H1 (cell line): ENCODE measurements around the gene SPSB2. TPM values are rescaled to one million over a fixed set of nuclear protein-coding genes. Genes with fewer than 3 reads are reported as not detected.

ENCODE experiments used
- CTCF ChIA-PET: fragments of 300-600 bp; sonication (Branson Sonifier 250); formaldehyde crosslinking; loops from one replicate; lab custom pipeline; 2021; ENCODE audit not compliant: partially characterized antibody; lab: Charles Lee
- POLR2A ChIA-PET: fragments of 300-600 bp; sonication (Branson Sonifier 250); formaldehyde crosslinking; loops from one replicate; lab custom pipeline; 2021; ENCODE audit warnings: inconsistent platforms; ENCODE audit not compliant: partially characterized antibody; lab: Charles Lee
- DNase-seq, 2 experiments: peaks; one replicate each; pipeline versions ENCODE4 v3.0.0 to v3.0.0-alpha.2; 2010 to 2022; ENCODE audit warnings: low spot score in 2 of 2, low read depth in 1 of 2, mixed read lengths in 1 of 2
- FAIRE-seq: peaks from 2 replicates; lab custom pipeline; 2011; peaks lifted over from hg19 to GRCh38; lab: Jason Lieb, UNC
- H2AFZ ChIP-seq: 2 replicates; pipeline ENCODE4 v1.8.1; 2012; ENCODE audit warnings: low read length, inconsistent platforms
- H2AK5ac ChIP-seq: 2 replicates; pipeline ENCODE4 v1.6.1; 2013; ENCODE audit warnings: low read depth, low read length
- H2BK120ac ChIP-seq: replicated peaks from 2 replicates; pipeline ENCODE3; 2013; ENCODE audit warnings: low read depth, low read length, inconsistent platforms
- H2BK12ac ChIP-seq: 2 replicates; pipeline ENCODE4 v1.6.1; 2013; ENCODE audit warnings: low read depth, low read length
- H2BK15ac ChIP-seq: 2 replicates; pipeline ENCODE4 v1.6.1; 2013; ENCODE audit warnings: low read length
- H2BK20ac ChIP-seq: 2 replicates; pipeline ENCODE4 v1.6.1; 2013; ENCODE audit warnings: low read length
- H2BK5ac ChIP-seq: 2 replicates; pipeline ENCODE4 v1.6.1; 2013; ENCODE audit warnings: low read depth, low read length
- H3K14ac ChIP-seq: 2 replicates; pipeline ENCODE4 v1.6.1; 2013; ENCODE audit warnings: inconsistent platforms; ENCODE audit not compliant: insufficient read length
- H3K18ac ChIP-seq: 2 replicates; pipeline ENCODE4 v1.6.1; 2013; ENCODE audit warnings: low read length; ENCODE audit errors: extremely low read depth
- H3K23ac ChIP-seq: 2 replicates; pipeline ENCODE4 v1.6.1; 2013; ENCODE audit warnings: inconsistent platforms; ENCODE audit not compliant: insufficient read length
- H3K23me2 ChIP-seq: 2 replicates; pipeline ENCODE4 v1.6.1; 2013; ENCODE audit warnings: low read depth, low read length
- H3K27ac ChIP-seq: 2 replicates; pipeline ENCODE4 v1.6.1; 2011; ENCODE audit warnings: low read depth, low read length, inconsistent platforms
- H3K27me3 ChIP-seq, 4 experiments: replicated peaks in 1 of 4; 1 replicate in 1 of 4; 2 replicates in 3 of 4; pipeline versions ENCODE4 v1.6.1 to v1.8.1; 2011 to 2013; ENCODE audit warnings: low read length in 3 of 4, mild to moderate bottlenecking in 3 of 4, inconsistent platforms in 2 of 4, mixed read lengths in 2 of 4, moderate library complexity in 1 of 4; ENCODE audit not compliant: control insufficient read depth in 3 of 4, insufficient read depth in 3 of 4; ENCODE audit errors: extremely low read depth in 1 of 4
- H3K36me3 ChIP-seq, 4 experiments: 2 replicates each; pipeline versions ENCODE4 v1.6.1 to v1.8.1; 2011 to 2013; ENCODE audit warnings: mild to moderate bottlenecking in 4 of 4, low read length in 3 of 4, moderate library complexity in 2 of 4, control low read depth in 1 of 4, inconsistent platforms in 1 of 4; ENCODE audit not compliant: insufficient read depth in 4 of 4, control insufficient read depth in 2 of 4
- H3K4ac ChIP-seq: replicated peaks from 2 replicates; pipeline ENCODE3; 2013; ENCODE audit warnings: low read length, low read depth, mixed read lengths, inconsistent platforms; ENCODE audit not compliant: insufficient read length
- H3K4me1 ChIP-seq, 4 experiments: replicated peaks in 1 of 4; 1 replicate in 1 of 4; 2 replicates in 3 of 4; pipeline versions ENCODE4 v1.6.1 to v1.8.1; 2011 to 2013; ENCODE audit warnings: low read length in 3 of 4, inconsistent platforms in 2 of 4, mixed read lengths in 1 of 4; ENCODE audit not compliant: insufficient read depth in 4 of 4, control insufficient read depth in 3 of 4
- H3K4me2 ChIP-seq, 2 experiments: 2 replicates each; pipeline versions ENCODE4 v1.6.1 to v1.8.1; 2011 to 2013; ENCODE audit warnings: low read depth in 2 of 2, low read length in 2 of 2, control low read depth in 1 of 2, inconsistent platforms in 1 of 2, mild to moderate bottlenecking in 1 of 2; ENCODE audit not compliant: insufficient read depth in 1 of 2
- H3K4me3 ChIP-seq, 4 experiments: fragments of 200-600, 300-600 bp in 1 of 4; sonication (generic), shearing (Covaris generic), sonication (Bioruptor Twin) in 1 of 4; 2 replicates each; pipeline versions ENCODE4 v1.5.1 to v1.8.1; 2011 to 2016; ENCODE audit warnings: low read length in 4 of 4, low read depth in 3 of 4, control low read depth in 2 of 4, inconsistent platforms in 2 of 4, mild to moderate bottlenecking in 2 of 4, mixed read lengths in 1 of 4, moderate library complexity in 1 of 4; ENCODE audit not compliant: insufficient read depth in 2 of 4; ENCODE audit errors: extremely low read depth in 1 of 4
- H3K56ac ChIP-seq: replicated peaks from 2 replicates; pipeline ENCODE3; 2013; ENCODE audit warnings: low read depth, mild to moderate bottlenecking, mixed read lengths, low read length, inconsistent platforms; ENCODE audit not compliant: insufficient read length
- H3K79me1 ChIP-seq: 2 replicates; pipeline ENCODE4 v1.6.1; 2013; ENCODE audit warnings: low read depth, low read length, control low read depth
- H3K79me2 ChIP-seq, 2 experiments: 2 replicates each; pipeline versions ENCODE4 v1.6.1 to v1.8.1; 2012 to 2013; ENCODE audit warnings: low read length in 2 of 2, mild to moderate bottlenecking in 2 of 2, inconsistent platforms in 1 of 2; ENCODE audit not compliant: insufficient read depth in 2 of 2, control insufficient read depth in 1 of 2
- H3K9ac ChIP-seq, 4 experiments: replicated peaks in 1 of 4; 1 replicate in 1 of 4; 2 replicates in 3 of 4; pipeline versions ENCODE4 v1.6.1 to v1.8.1; 2011 to 2013; ENCODE audit warnings: low read depth in 3 of 4, low read length in 3 of 4, control low read depth in 2 of 4, mild to moderate bottlenecking in 2 of 4, moderate library complexity in 2 of 4, inconsistent platforms in 1 of 4; ENCODE audit errors: extremely low read depth in 1 of 4
- H3K9me3 ChIP-seq, 2 experiments: 2 replicates each; pipeline versions ENCODE4 v1.6.1 to v1.8.1; 2012 to 2013; ENCODE audit warnings: mild to moderate bottlenecking in 2 of 2, moderate library complexity in 2 of 2, control low read depth in 1 of 2, inconsistent platforms in 1 of 2, low read depth in 1 of 2, low read length in 1 of 2, mixed read lengths in 1 of 2; ENCODE audit not compliant: insufficient read depth in 2 of 2
- H4K20me1 ChIP-seq, 2 experiments: replicated peaks in 1 of 2; 2 replicates each; pipeline versions ENCODE3 to v1.8.1; 2011 to 2013; ENCODE audit warnings: inconsistent platforms in 2 of 2, low read length in 2 of 2, mild to moderate bottlenecking in 1 of 2; ENCODE audit not compliant: insufficient read depth in 2 of 2, control insufficient read depth in 1 of 2
- H4K5ac ChIP-seq: 2 replicates; pipeline ENCODE4 v1.6.1; 2013; ENCODE audit warnings: low read length, low read depth, mixed read lengths, inconsistent platforms; ENCODE audit not compliant: insufficient read length
- H4K8ac ChIP-seq: 2 replicates; pipeline ENCODE4 v1.8.0; 2013; ENCODE audit warnings: mild to moderate bottlenecking, moderate library complexity, low read length, inconsistent platforms; ENCODE audit not compliant: insufficient read depth; ENCODE audit errors: extremely low read depth
- H4K91ac ChIP-seq: replicated peaks from 2 replicates; pipeline ENCODE3; 2013; ENCODE audit warnings: low read length, mixed read lengths, inconsistent platforms; ENCODE audit not compliant: insufficient read length
- FOSL1 ChIP-seq: IDR thresholded peaks from 2 replicates; pipeline ENCODE4 v1.6.1; 2011; ENCODE audit warnings: mild to moderate bottlenecking, low read depth, low read length, moderate library complexity; ENCODE audit not compliant: insufficient read depth
- POLR2AphosphoS5 ChIP-seq: IDR thresholded peaks from 2 replicates; pipeline ENCODE4 v1.6.1; 2011; ENCODE audit warnings: low read depth, low read length
- WGBS, 2 experiments: shearing (Covaris generic) in 1 of 2; methylation state at CpG; one replicate each; pipeline versions ENCODE4 v1.1.6 to v1.1.7; 2013 to 2015; ENCODE audit warnings: low lambda C conversion rate in 2 of 2, mixed read lengths in 2 of 2, inconsistent platforms in 1 of 2, low coverage in 1 of 2, missing lambda C conversion rate in 1 of 2; ENCODE audit not compliant: insufficient replicate concordance in 2 of 2, insufficient coverage in 1 of 2, insufficient read length in 1 of 2; ENCODE audit errors: extremely low coverage in 1 of 2, missing lambda C conversion rate in 1 of 2; 5-methylcytosine and 5-hydroxymethylcytosine counted together
- polyA plus RNA-seq, 7 experiments: library from polyadenylated mRNA; depleted of rRNA in 3 of 7; stranded (reverse) in 5 of 7; unstranded in 2 of 7; fragments of >200 nt in 5 of 7; fragments of 200-250 nt in 2 of 7; gene quantifications; 1 replicate in 5 of 7; 2 replicates in 1 of 7; 4 replicates in 1 of 7; pipeline versions ENCODE4 v1.2.1 to v1.2.3, GENCODE V29; 2011 to 2013; ENCODE audit warnings: missing spikeins in 2 of 7, mixed read lengths in 2 of 7
- total RNA-seq: library from RNA; stranded (reverse); fragmentation: NEBNext Ultra II Directional; extraction: Animal tissue kit (Norgen Biotek cat#: 25700); gene quantifications from 2 replicates; pipeline ENCODE4 v1.2.1, GENCODE V29; 2021

The SPSB2 gene
- total and polyA plus RNA-seq, 2 of the 8 experiments (the other 6 are each of a cell fraction or from before 2014, with no cell fraction given): 13.0 to 23.2 TPM

- no peak overlapping the region for H4K8ac ChIP-seq
- no peak overlapping the region for H3K14ac ChIP-seq
- POLR2A ChIA-PET: interaction anchor here (0.6 to 25.7 kb wide), 3 partner anchors 14 to 75 kb away, joined by 3 to 588 read pairs (median 388); partner anchors contain the start of genes GNB3, GPR162, P3H3 and SPSB2
- H3K9ac ChIP-seq: no peak overlapping the region
- H4K20me1 ChIP-seq: peaks cover 0 to 4% of the 10 kb centered on the region in 2 experiments
- no peak overlapping the region for H3K4ac ChIP-seq
- H3K36me3 ChIP-seq: peaks cover 15 to 57% (median 42%) of the 10 kb centered on the region in 4 experiments; a peak in 7 of 8 replicates
- peaks cover 3% of the 10 kb centered on the region for H3K23me2 ChIP-seq
- H2AK5ac ChIP-seq: no peak overlapping the region
- no peak overlapping the region for H2BK20ac ChIP-seq
- FAIRE-seq (no peak), DNase-seq (no peak)
- no peaks in the 10 kb centered on the region for H3K27me3 ChIP-seq
- TF ChIP-seq FOSL1 (no peak), POLR2AphosphoS5 (0 out of 2 replicates have a peak, but pooled peaks have one; percentile 22)
- no peak overlapping the region for H3K27ac ChIP-seq
- no peak overlapping the region for H2BK12ac ChIP-seq
- 96% methylated on average over 10 of the region's 17 CpGs; no CpG with 5 or more reads in 1 of the 2 experiments for WGBS, 2 experiments
- H3K4me2 ChIP-seq: no peak overlapping the region
- H3K79me1 ChIP-seq: peaks cover 2% of the 10 kb centered on the region
- CTCF ChIA-PET: interaction anchor here (0.7 to 19.8 kb wide), 4 partner anchors 12 to 139 kb away, joined by 3 to 292 read pairs (median 19); partner anchors contain the start of genes GNB3, MLF2 and P3H3
- no peak overlapping the region for H3K23ac ChIP-seq
- no peak overlapping the region for H4K5ac ChIP-seq
- no peak overlapping the region for H3K18ac ChIP-seq
- H2BK5ac ChIP-seq: no peak overlapping the region
- H3K79me2 ChIP-seq: peaks cover 0 to 3% of the 10 kb centered on the region in 2 experiments; a peak in 2 of 4 replicates
- H3K4me1 ChIP-seq: peaks cover 0 to 6% (median 0%) of the 10 kb centered on the region in 4 experiments; a peak in 1 of 7 replicates
- H3K4me3 ChIP-seq: no peak overlapping the region
- no peaks in the 10 kb centered on the region for H3K9me3 ChIP-seq
- H2BK15ac ChIP-seq: no peak overlapping the region
- H3K56ac ChIP-seq: no peak overlapping the region
- H2BK120ac ChIP-seq: no peak overlapping the region
- H4K91ac ChIP-seq: no peak overlapping the region
- no peak overlapping the region for H2AFZ ChIP-seq
Measured at GRCh38 chr12:6845395-6845794, 27.7 kb downstream of the SPSB2 start.
